Fibroblast of villous mesenchyme (primary cell): Measurements from ENCODE around the gene LMBR1. TPM values are rescaled to one million over a fixed set of nuclear protein-coding genes. Genes with fewer than 3 reads are reported as not detected.
"Not testable (repeated sequence)": the region's sequence is repeated elsewhere in the genome, so short reads cannot be mapped to it uniquely, and the experiment has no call there.

ENCODE experiments used
- DNase-seq: peaks from one replicate; pipeline ENCODE4 v3.0.0-alpha.2; 2010; ENCODE audit warnings: low read depth
- H3K4me3 ChIP-seq: 2 replicates; pipeline ENCODE4 v1.5.1; 2011; ENCODE audit warnings: low read depth, mild to moderate bottlenecking, low read length
- total RNA-seq: library from RNA; depleted of rRNA; stranded (reverse); fragments of >200 nt; gene quantifications from 2 replicates; pipeline ENCODE4 v1.2.3, GENCODE V29; 2012
- TF ChIP-seq, protein P1 (sequence below): IDR thresholded peaks from 2 replicates; pipeline ENCODE4 v1.5.1; 2012; ENCODE audit warnings: low read depth, mild to moderate bottlenecking, low read length; ENCODE audit not compliant: insufficient read depth

The LMBR1 gene
- total RNA-seq, 1 donor = 43.6 TPM

DNA sequence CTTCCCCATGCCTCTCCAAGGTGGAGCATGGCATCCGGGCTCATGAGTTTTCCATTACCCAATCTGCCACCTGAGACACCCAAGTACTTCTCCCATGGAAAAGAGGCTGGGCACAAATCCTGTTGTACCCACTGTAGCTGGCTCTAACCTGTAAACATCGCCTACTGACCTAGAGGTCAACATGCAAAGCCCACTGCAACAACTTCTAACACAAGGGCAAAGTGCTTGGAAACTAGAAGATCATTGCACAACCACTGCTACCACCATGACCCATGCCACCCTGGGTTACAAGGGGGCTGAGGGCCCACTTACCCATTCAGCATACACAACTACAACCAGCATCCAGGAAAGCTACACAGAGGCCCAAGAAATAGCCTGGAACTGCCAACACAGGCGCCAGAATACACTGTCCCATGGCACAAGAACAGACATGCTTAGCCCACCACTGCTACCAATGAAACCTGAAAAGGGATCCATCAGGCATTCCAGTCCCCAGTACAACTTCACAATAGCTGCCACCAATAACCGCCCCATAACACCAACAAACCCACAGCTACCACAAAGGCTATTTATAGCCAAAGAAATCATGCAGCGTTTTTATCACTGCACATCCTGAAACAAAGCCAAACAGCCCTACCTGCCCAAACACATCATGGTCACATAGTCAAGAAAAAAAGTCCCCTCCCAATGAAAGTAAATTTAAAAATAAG lies 189.1 kb downstream of the LMBR1 start:
- H3K4me3 ChIP-seq = no peak overlapping the region
- TF ChIP-seq, protein P1, sequence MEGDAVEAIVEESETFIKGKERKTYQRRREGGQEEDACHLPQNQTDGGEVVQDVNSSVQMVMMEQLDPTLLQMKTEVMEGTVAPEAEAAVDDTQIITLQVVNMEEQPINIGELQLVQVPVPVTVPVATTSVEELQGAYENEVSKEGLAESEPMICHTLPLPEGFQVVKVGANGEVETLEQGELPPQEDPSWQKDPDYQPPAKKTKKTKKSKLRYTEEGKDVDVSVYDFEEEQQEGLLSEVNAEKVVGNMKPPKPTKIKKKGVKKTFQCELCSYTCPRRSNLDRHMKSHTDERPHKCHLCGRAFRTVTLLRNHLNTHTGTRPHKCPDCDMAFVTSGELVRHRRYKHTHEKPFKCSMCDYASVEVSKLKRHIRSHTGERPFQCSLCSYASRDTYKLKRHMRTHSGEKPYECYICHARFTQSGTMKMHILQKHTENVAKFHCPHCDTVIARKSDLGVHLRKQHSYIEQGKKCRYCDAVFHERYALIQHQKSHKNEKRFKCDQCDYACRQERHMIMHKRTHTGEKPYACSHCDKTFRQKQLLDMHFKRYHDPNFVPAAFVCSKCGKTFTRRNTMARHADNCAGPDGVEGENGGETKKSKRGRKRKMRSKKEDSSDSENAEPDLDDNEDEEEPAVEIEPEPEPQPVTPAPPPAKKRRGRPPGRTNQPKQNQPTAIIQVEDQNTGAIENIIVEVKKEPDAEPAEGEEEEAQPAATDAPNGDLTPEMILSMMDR = no peak
- no peak for DNase-seq

DNA sequence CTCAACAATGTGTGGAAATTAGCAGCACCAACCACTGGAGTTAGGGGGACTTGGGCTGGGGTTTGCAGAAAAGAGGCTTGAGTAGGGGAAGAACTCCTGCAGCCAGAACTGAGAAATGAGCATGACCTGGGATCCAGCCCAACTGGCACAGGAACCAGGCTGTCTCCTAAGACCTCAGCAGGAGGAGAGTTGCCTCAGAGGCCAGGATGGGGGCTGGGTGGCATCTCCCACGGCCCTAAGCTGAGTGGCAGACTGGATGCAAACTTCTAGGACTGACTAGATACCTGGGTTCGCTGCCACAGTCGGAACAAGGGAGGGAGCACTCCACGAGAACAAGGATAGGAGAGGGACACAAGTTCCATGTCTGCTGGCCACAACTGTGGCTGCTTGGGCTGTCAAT lies 189.8 kb downstream of the LMBR1 start:
- DNase-seq = no peak
- TF ChIP-seq, protein P1 = no peak
- no peak overlapping the region for H3K4me3 ChIP-seq

DNA sequence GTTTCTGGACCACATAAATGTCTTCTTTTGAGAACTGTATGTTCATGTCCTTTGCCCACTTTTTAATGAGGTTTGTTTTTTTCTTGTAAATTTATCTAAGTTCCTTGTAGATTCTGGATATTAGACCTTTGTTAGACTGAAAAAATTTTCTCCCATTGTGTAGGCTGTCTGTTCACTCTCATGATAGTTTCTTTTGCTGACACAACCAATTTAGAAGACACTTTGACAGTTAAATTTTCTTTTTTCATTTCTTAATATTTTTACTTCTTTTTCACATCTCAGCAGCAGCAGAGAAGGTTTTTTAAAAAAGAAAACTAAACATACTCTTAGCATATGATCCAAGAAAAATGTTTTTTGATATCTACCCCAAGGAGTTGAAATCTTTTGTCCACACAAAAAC lies 190.6 kb downstream of the LMBR1 start:
- DNase-seq = no peak
- no peak overlapping the region for H3K4me3 ChIP-seq
- TF ChIP-seq, protein P1 = no peak

DNA sequence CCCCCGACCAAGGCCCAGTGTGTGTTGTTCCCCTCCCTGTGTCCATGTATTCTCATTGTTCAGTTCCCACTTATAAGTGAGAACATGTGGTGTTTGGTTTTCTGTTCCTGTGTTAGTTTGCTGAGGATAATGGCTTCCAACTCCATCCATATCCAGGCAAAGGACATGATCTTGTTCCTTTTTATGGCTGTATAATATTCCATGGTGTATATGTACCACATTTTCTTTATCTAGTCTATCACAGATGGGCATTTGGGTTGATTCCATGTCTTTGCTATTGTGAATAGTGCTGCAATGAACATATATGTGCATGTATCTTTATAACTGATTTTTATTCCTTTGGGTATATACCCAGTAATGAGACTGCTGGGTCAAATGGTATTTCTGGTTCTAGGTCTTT lies 191.2 kb downstream of the LMBR1 start:
- H3K4me3 ChIP-seq, DNase-seq: not testable (repeated sequence)

DNA sequence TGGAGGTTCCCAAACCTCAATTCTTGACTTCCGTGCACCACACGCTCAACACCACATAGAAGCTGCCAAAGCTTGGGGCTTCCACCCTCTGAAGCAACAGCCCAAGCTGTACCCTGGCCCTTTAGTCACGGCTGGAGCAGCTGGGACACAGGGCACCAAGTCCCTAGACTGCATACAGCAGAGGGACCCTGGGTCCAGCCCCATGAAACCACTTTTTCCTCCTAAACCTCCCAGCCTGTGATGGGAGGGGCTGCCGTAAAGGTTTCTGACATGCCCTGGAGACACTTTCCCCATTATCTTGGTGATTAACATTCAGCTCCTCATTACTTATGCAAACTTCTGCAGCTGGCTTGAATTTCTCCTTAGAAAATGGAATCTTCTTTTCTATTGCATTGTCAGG lies 194.5 kb downstream of the LMBR1 start:
- DNase-seq, H3K4me3 ChIP-seq: not testable (repeated sequence)

DNA sequence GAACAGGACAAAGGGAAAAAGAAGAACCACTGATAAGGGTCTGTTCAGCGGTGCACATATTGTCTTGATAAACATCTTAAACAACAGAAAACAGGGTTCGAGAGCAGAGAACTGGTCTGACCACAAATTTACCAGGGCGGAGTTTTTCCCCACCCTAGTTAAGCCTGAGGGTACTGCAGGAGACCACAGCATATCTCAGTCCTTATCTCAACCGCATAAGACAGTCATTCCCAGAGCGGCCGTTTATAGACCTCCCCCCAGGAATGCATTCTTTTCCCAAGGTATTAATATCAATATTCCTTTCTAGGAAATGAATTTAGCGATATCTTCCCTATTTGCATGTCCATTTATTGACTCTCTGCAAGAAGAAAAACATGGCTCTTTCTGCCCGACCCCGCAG lies 195.7 kb downstream of the LMBR1 start:
- H3K4me3 ChIP-seq, DNase-seq: not testable (repeated sequence)

DNA sequence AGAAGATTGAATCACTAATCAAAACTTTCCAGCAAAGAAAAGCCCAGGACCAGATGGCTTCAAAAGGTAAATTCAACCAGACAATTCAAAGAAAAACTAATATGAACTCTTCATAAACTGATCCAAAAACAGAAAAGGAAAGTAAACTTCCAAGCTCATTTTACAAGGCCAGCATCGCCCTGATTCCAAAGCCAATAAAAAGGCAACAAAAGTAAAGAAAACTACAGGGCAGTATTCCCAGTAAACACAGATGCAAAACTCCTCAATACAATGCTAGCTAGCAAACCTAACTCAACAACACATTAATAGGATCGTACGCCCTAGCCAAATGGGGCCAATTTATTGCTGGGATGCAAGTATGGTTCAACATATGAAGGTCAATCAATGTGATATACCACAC lies 199.4 kb downstream of the LMBR1 start:
- no peak for DNase-seq
- H3K4me3 ChIP-seq = no peak overlapping the region
- TF ChIP-seq, protein P1 = no peak

DNA sequence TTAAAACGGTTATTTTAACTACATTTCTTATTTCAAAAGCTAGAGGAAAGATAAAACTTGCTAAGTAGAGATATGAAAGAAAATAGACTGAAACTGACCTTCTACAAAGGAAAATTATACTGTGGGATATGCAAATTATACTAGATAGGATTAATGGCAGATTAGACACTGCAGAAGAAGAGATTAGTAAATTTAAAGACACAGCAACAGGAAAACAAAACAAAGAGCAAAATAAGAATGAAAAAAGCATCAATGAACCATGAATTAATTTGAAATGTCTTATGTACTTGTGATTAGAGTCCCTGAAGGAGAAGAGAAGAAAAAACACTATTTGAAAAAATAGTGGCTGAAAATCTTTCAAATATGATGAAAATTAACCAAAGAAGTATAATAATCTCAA lies 200.1 kb downstream of the LMBR1 start:
- no peak for DNase-seq
- TF ChIP-seq, protein P1 = no peak
- H3K4me3 ChIP-seq = no peak overlapping the region

DNA sequence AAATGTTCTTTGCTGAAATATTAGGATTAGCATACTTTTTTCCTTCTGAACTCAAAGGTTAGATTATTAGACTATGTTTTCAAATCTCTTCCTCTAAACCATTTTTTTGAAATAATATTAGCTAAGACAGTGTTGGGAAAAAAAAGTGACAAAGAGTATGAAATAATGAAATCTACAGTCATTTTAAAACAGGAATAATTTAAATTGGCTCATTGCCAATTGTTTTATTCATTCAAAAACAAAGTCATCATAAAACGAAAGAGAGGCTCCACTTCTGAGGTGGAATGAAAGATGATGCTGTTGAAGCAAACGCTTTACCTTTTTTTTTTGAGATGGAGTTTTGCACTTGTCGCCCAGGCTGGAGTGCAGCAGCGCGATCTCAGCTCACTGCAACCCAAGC lies 201.2 kb downstream of the LMBR1 start:
- TF ChIP-seq, protein P1 = no peak
- no peak overlapping the region for H3K4me3 ChIP-seq
- DNase-seq = no peak
